GM13976 (cell line): Measurements from ENCODE around the gene PER1.

Experiments
- DNase-seq: peaks from one replicate; pipeline ENCODE4 v3.0.0; 2012; ENCODE audit warnings: low spot score
- in situ Hi-C: fragments of 300-500 bp; cut with MboI; formaldehyde crosslinking; loops from one replicate; pipeline ENCODE4 v1.12.0; 2022; ENCODE audit warnings: low sequenced_read_pairs, mixed read lengths, inconsistent platforms; ENCODE audit not compliant: unreplicated experiment
- TF ChIP-seq, protein P1 (sequence below): IDR thresholded peaks from 2 replicates; pipeline ENCODE4 v1.5.1; 2012; ENCODE audit warnings: borderline replicate concordance, mild to moderate bottlenecking; ENCODE audit not compliant: insufficient read depth; ENCODE audit errors: extremely low read depth, missing control alignments, control extremely low read depth

PER1 gene

DNA sequence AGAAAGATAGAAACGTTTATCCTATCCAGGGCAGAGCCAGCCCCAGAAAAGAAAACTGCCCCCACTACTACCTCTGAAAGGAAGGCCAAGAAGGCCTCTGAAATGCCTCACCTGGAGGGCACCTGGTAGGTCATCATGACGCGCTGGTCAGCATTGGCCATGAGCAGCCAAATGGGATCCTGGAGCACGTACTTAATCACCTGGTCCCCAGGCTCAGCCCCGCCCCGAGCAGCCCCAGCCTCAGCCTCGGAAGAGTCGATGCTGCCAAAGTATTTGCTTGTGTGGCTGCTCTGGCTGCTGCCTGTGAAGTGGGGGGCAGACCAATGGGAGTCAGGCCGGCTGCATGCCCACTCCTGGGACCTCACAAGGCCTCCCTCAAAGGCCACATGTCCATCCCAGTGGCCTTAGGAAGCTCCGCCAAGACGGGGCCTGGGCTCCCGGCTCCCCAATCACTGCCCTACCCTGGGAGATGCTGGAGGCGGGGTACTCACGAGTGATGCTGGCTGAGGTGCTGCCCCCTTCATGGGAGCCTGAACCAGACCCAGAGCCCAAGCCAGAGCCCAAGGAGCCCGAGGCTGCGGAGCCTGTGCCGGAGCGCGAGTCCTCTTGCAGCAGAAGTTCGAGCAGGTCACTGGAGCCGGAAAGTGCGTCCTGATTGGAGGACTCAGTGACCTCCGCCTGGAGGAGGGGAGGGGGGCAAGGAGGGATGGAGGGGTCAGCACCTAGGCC is 9.9 kb downstream of the PER1 start:
- no peak for DNase-seq
- in situ Hi-C loops: no loop called here
- TF ChIP-seq, protein P1, sequence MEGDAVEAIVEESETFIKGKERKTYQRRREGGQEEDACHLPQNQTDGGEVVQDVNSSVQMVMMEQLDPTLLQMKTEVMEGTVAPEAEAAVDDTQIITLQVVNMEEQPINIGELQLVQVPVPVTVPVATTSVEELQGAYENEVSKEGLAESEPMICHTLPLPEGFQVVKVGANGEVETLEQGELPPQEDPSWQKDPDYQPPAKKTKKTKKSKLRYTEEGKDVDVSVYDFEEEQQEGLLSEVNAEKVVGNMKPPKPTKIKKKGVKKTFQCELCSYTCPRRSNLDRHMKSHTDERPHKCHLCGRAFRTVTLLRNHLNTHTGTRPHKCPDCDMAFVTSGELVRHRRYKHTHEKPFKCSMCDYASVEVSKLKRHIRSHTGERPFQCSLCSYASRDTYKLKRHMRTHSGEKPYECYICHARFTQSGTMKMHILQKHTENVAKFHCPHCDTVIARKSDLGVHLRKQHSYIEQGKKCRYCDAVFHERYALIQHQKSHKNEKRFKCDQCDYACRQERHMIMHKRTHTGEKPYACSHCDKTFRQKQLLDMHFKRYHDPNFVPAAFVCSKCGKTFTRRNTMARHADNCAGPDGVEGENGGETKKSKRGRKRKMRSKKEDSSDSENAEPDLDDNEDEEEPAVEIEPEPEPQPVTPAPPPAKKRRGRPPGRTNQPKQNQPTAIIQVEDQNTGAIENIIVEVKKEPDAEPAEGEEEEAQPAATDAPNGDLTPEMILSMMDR: no peak

DNA sequence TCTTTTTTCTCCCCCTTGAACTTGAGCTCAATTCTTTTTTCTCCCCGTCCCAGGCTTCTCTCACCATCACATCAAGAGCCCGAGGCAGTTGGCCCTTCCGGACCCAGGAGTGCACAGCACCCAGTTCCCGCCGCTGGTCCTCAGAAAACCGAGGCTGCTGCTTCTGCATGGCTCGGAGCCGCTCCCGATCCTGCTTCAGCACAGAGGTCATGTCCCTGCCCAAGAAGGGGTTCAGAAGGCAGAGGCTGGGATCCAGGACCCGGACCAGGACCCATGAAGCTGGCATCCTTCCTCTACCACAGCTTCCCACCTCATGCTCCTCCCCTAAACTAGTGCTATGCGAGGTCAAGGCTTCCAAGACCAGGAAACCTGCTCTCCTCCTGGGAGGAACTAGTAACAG is 10.5 kb downstream of the PER1 start:
- DNase-seq: no peak
- in situ Hi-C loops: no loop called here
- TF ChIP-seq, protein P1: no peak

DNA sequence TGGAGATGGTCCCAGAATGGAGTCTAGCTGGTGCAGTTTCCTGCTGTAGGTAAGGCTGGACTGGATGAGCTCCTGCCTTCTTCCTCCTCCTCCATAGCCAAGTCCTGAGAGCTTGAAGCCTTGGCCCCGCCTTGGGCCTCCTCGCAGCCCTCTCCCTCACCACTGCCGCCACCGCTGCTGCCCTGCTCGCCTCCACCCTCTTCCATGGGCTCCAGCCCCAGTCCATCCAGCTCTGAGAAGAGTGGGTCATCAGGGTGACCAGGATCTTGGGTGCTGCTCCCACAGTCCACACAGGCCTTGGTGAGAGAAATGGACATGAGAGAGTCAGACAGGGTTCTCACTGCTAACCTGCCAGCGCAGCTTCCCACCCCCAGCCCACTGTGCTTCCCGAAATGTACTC is 11.2 kb downstream of the PER1 start:
- DNase-seq: no peak
- in situ Hi-C loops: no loop called here
- TF ChIP-seq, protein P1: no peak

DNA sequence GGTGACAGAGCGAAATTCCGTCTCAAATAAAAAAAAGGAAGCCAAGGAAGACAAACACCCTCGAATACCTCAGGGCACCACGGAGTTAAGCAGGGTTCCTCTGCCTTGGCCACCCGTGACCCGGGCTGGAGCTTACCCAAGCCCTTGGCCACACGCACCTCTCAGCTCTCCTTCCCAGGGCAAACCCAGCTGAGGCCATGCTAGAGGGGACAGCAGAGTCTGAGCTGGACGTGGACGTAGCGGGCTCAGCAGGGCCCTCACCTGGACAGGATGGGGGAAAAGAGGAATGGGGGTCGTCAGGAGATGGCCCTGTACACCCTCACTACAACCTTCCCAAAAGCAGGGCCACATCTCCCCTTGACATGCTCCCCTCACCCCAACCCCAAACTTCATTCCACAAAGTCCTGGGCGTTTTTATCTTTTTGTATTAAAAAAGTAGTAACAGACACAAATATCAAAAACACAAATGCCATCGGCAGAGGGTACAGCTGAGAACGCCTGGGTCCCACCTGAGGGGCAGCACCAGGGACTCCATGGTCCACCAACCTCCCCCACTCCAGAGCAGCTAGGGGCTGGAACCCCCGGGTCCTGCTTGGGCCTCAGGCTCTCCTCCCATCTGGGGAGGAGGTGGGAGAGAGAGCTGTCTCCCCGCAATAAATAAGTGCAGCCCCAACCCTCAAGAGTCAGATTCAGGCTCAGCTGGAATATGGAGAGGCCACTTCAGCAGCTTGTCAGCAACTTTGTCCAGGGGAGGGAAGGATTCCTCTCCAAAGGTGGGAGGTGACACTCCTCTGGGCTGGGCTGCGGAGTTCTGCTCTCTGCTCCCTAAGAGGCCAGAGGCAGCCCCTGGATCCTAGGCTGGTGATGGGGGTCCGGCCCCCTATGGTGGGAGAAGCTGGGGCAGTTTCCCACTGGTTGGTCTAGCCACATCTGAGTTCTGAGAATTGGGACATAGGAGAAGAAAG is 11.9 kb downstream of the PER1 start:
- in situ Hi-C loops: no loop called here
- DNase-seq: no peak
- TF ChIP-seq, protein P1: no peak

DNA sequence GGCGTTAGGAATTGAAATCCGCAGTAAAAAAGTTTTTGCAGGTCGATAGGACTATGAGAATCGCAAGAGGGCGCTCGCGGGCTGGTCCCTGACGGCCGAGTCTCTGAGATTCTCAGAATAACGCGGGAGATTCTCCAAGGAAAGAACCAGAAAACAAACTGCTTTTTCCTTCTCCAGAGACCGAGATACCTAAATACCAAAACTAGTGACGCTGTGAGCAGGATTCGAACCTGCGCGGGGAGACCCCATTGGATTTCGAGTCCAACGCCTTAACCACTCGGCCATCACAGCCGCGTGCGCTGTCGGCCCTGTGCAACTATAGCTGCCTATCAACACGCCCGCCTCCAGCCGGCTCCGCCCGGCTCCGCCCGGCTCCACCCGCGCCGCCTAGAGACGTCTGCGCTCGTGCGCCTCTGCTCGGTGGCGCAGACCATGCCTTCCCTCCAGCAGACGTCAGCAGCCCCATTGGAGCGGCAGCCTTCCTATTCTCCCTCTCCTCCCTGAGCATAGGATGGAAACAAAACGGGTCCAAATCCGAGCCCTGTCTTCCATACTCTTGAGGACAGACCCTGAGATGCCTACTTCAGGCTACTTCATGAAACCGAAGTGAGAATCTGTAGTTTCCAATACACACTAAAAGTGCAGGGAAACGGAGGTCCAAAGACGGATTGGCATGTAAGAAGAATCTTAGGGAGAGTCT is 13.4 kb downstream of the PER1 start:
- in situ Hi-C loops: no loop called here
- peak; percentile 91 for DNase-seq
- TF ChIP-seq, protein P1: peak; percentile 77

DNA sequence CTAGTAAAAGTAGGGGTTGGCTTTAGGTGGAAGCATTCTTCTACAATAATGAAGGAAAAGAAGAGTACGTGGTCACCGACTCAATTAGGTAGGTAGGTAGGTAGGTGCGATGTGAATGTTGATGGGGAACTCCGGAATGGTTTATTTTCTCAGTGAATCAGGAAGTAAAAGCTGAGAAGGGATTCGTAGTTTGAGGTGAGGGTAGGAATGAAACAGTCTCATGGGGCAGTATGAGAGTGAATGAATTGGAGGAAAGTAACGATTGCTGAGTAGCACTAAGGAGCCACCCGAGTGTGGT is 13.9 kb downstream of the PER1 start:
- DNase-seq: no peak
- TF ChIP-seq, protein P1: no peak
- in situ Hi-C loops: no loop called here
